Activated CD4-positive, CD25-positive, alpha-beta regulatory T cell treated with anti-CD3 and anti-CD28 coated beads, Interleukin-2, amount 50 U/mL, for 24 hours (primary cell): Measurements from ENCODE around the gene KLHDC10.
A peak's percentile ranks its signal among the peaks of the same experiment; 100 is the strongest.
"Not testable (repeated sequence)": the region's sequence is repeated elsewhere in the genome, so short reads cannot be mapped to it uniquely, and the experiment has no call there.

ENCODE experiments used
- ATAC-seq, 2 donors: fragments of 150-1000 bp; cut with Tn5 transposase; one replicate each; pipeline ENCODE4 v1.10.0; 2021; ENCODE audit warnings: mild to moderate bottlenecking in 1 of 2, moderate library complexity in 1 of 2

Gene KLHDC10

GRCh38 chr7:130141884-130142653 lies 71.7 kb downstream of the KLHDC10 start:
- no peak for ATAC-seq

- ATAC-seq = no peak
Observed at GRCh38 chr7:130142654-130143333, 72.5 kb downstream of the KLHDC10 start.

- ATAC-seq = no peak
Observed at GRCh38 chr7:130143334-130143732, 73.0 kb downstream of the KLHDC10 start.

GRCh38 chr7:130143986-130144311 lies 73.6 kb downstream of the KLHDC10 start:
- ATAC-seq = no peak

GRCh38 chr7:130144312-130145171 lies 74.2 kb downstream of the KLHDC10 start:
- ATAC-seq = no peak

GRCh38 chr7:130145424-130146100 lies 75.2 kb downstream of the KLHDC10 start:
- no peak for ATAC-seq

GRCh38 chr7:130146142-130146541 lies 75.8 kb downstream of the KLHDC10 start:
- ATAC-seq = not testable (repeated sequence)

- no peak for ATAC-seq
Observed at GRCh38 chr7:130146693-130147405, 76.5 kb downstream of the KLHDC10 start.

- ATAC-seq = no peak
Observed at GRCh38 chr7:130147710-130148325, 77.5 kb downstream of the KLHDC10 start.

GRCh38 chr7:130148561-130148960 lies 78.2 kb downstream of the KLHDC10 start:
- no peak for ATAC-seq

- ATAC-seq = no peak
Observed at GRCh38 chr7:130149281-130150139, 79.2 kb downstream of the KLHDC10 start.

- ATAC-seq = no peak
Observed at GRCh38 chr7:130150587-130150986, 80.3 kb downstream of the KLHDC10 start.

- peak; percentile 50 to 62 for ATAC-seq
Observed at GRCh38 chr7:130151591-130152492, 81.5 kb downstream of the KLHDC10 start.

GRCh38 chr7:130152493-130153210 lies 82.3 kb downstream of the KLHDC10 start:
- no peak for ATAC-seq

GRCh38 chr7:130153211-130153908 lies 83.0 kb downstream of the KLHDC10 start:
- no peak for ATAC-seq

GRCh38 chr7:130154131-130154500 lies 83.8 kb downstream of the KLHDC10 start:
- ATAC-seq = no peak

- no peak for ATAC-seq
Observed at GRCh38 chr7:130154501-130155317, 84.4 kb downstream of the KLHDC10 start.
